Measurements from ENCODE around the gene YKT6.
"Not testable (repeated sequence)": the region's sequence is repeated elsewhere in the genome, so short reads cannot be mapped to it uniquely, and the experiment has no call there.

Gene YKT6

GRCh38 chr7:44159824-44160630, 40.8 kb upstream of the YKT6 start:
- H3K4me3 ChIP-seq (ENCODE audit: low read depth, low read length) = no peak overlapping the region
- no peak for DNase-seq (ENCODE audit: low read depth, low spot score)
- in situ Hi-C loops (cut with HindIII; ENCODE audit: low sequenced_read_pairs) = no loop called here
- TF ChIP-seq CTCF (IDR thresholded peaks at IDR 0.05; ENCODE audit: low read depth, low read length) = no peak

- no peak for TF ChIP-seq CTCF (IDR thresholded peaks at IDR 0.05; ENCODE audit: low read depth, low read length)
- no peak for DNase-seq (ENCODE audit: low read depth, low spot score)
- in situ Hi-C loops (cut with HindIII; ENCODE audit: low sequenced_read_pairs) = no loop called here
- no peak overlapping the region for H3K4me3 ChIP-seq (ENCODE audit: low read depth, low read length)
Observed at GRCh38 chr7:44161371-44161770, 39.4 kb upstream of the YKT6 start.

- in situ Hi-C loops (cut with HindIII; ENCODE audit: low sequenced_read_pairs) = no loop called here
- DNase-seq (ENCODE audit: low read depth, low spot score) = no peak
- TF ChIP-seq CTCF (IDR thresholded peaks at IDR 0.05; ENCODE audit: low read depth, low read length) = no peak
- no peak overlapping the region for H3K4me3 ChIP-seq (ENCODE audit: low read depth, low read length)
Observed at GRCh38 chr7:44162179-44162578, 38.6 kb upstream of the YKT6 start.

- no peak overlapping the region for H3K4me3 ChIP-seq (ENCODE audit: low read depth, low read length)
- no peak for DNase-seq (ENCODE audit: low read depth, low spot score)
- TF ChIP-seq CTCF (IDR thresholded peaks at IDR 0.05; ENCODE audit: low read depth, low read length) = no peak
- in situ Hi-C loops (cut with HindIII; ENCODE audit: low sequenced_read_pairs) = no loop called here
Observed at GRCh38 chr7:44162785-44163395, 37.9 kb upstream of the YKT6 start.

- H3K4me3 ChIP-seq (ENCODE audit: low read depth, low read length) = no peak overlapping the region
- no peak for TF ChIP-seq CTCF (IDR thresholded peaks at IDR 0.05; ENCODE audit: low read depth, low read length)
- in situ Hi-C loops (cut with HindIII; ENCODE audit: low sequenced_read_pairs) = no loop called here
- peak; percentile 86 for DNase-seq (ENCODE audit: low read depth, low spot score)
Observed at GRCh38 chr7:44163591-44163990, 37.2 kb upstream of the YKT6 start.

GRCh38 chr7:44167920-44168319, 32.9 kb upstream of the YKT6 start:
- TF ChIP-seq CTCF (IDR thresholded peaks at IDR 0.05; ENCODE audit: low read depth, low read length) = no peak
- H3K4me3 ChIP-seq (ENCODE audit: low read depth, low read length) = no peak overlapping the region
- DNase-seq (ENCODE audit: low read depth, low spot score) = no peak
- in situ Hi-C loops (cut with HindIII; ENCODE audit: low sequenced_read_pairs) = no loop called here

GRCh38 chr7:44171901-44172300, 28.9 kb upstream of the YKT6 start:
- H3K4me3 ChIP-seq (ENCODE audit: low read depth, low read length); in situ Hi-C loops (cut with HindIII; ENCODE audit: low sequenced_read_pairs); DNase-seq (ENCODE audit: low read depth, low spot score): not testable (repeated sequence)
